ENCODE results near the gene FBXL17. TPM values are rescaled to one million over a fixed set of nuclear protein-coding genes. Genes with fewer than 3 reads are reported as not detected.
"Not testable (repeated sequence)": the region's sequence is repeated elsewhere in the genome, so short reads cannot be mapped to it uniquely, and the experiment has no call there.

The FBXL17 gene
- total RNA-seq, 1 donor from 2014 or later: 22.4 TPM

GRCh38 chr5:108280248-108280647 is 101.7 kb downstream of the FBXL17 start:
- no peak overlapping the region for H3K4me3 ChIP-seq (ENCODE audit: low read length in 3 of 3)
- peaks cover 0 to 15% (median 13%) of the 10 kb centered on the region in 3 donors for H3K4me1 ChIP-seq (ENCODE audit: control insufficient read depth in 3 of 3, insufficient read depth in 3 of 3, low read length in 3 of 3)
- H3K9ac ChIP-seq (ENCODE audit: low read depth in 1 of 3, low read length in 3 of 3): no peak overlapping the region
- H3K9me3 ChIP-seq (ENCODE audit: control insufficient read depth in 3 of 3, low read length in 3 of 3): no peaks in the 10 kb centered on the region
- H3K36me3 ChIP-seq (ENCODE audit: control insufficient read depth in 3 of 3, insufficient read depth in 3 of 3, low read length in 3 of 3): no peaks in the 10 kb centered on the region
- no peaks in the 10 kb centered on the region for H3K27me3 ChIP-seq (ENCODE audit: control insufficient read depth in 3 of 3, insufficient read depth in 3 of 3, low read length in 3 of 3)
- no peak overlapping the region for H3K27ac ChIP-seq (ENCODE audit: low read depth, low read length)

- Histone ChIP-seq H3K36me3 (ENCODE audit: control insufficient read depth in 3 of 3, insufficient read depth in 3 of 3, low read length in 3 of 3) (no peaks in the 10 kb centered on the region), H3K9ac (ENCODE audit: low read depth in 1 of 3, low read length in 3 of 3) (no peak overlapping the region), H3K9me3 (ENCODE audit: control insufficient read depth in 3 of 3, low read length in 3 of 3) (no peaks in the 10 kb centered on the region), H3K27ac (ENCODE audit: low read depth, low read length) (no peak overlapping the region), H3K4me1 (ENCODE audit: control insufficient read depth in 3 of 3, insufficient read depth in 3 of 3, low read length in 3 of 3) (peaks cover 0 to 15% (median 13%) of the 10 kb centered on the region in 3 donors), H3K4me3 (ENCODE audit: low read length in 3 of 3) (no peak overlapping the region), H3K27me3 (ENCODE audit: control insufficient read depth in 3 of 3, insufficient read depth in 3 of 3, low read length in 3 of 3) (no peaks in the 10 kb centered on the region)
Measured at GRCh38 chr5:108278285-108279240, 103.3 kb downstream of the FBXL17 start.

DNA sequence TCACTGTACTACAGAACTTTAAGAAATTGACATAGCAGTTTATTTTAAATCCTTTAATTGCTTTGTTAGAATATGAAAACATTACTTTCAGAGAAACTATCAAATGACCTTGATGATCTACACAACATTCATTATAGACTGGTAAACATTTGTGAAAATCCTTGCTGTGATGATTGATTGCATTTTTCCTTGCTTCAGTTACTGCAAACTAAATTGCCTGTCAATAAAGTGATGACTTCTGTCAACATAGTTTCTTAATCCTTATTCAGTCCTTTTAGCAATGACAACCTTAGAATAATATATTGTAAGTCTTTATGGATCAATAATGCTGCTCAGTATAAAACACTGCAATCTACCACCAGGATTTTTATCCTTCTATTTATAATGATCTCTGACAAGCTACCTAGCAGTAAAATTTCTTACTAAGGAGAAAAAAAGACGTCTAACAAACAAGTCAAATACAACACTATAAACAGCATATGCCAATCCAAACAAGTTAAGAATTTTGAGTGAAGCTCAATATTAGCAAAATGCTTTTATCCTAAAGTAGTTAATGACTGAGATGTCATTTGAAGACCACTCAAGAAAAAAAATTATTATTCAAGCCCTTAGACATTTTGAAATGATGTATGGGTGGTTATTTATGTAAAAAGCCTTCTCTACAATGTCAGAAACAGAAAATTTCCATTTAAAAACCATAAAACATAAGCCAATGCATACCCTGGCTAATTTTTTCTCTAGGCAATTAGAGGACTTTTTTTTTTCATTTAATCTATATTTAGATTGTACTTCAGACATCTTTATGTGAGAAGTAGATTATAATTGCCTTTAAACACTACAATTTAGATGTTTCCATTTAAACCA is 105.5 kb downstream of the FBXL17 start:
- no peaks in the 10 kb centered on the region for H3K27me3 ChIP-seq (ENCODE audit: control insufficient read depth in 3 of 3, insufficient read depth in 3 of 3, low read length in 3 of 3)
- H3K36me3 ChIP-seq (ENCODE audit: control insufficient read depth in 3 of 3, insufficient read depth in 3 of 3, low read length in 3 of 3): no peaks in the 10 kb centered on the region
- no peaks in the 10 kb centered on the region for H3K9me3 ChIP-seq (ENCODE audit: control insufficient read depth in 3 of 3, low read length in 3 of 3)
- H3K4me3 ChIP-seq (ENCODE audit: low read length in 3 of 3): no peak overlapping the region
- no peak overlapping the region for H3K9ac ChIP-seq (ENCODE audit: low read depth in 1 of 3, low read length in 3 of 3)
- peaks cover 0 to 15% (median 13%) of the 10 kb centered on the region in 3 donors for H3K4me1 ChIP-seq (ENCODE audit: control insufficient read depth in 3 of 3, insufficient read depth in 3 of 3, low read length in 3 of 3)
- H3K27ac ChIP-seq (ENCODE audit: low read depth, low read length): no peak overlapping the region

- H3K27me3 ChIP-seq (ENCODE audit: control insufficient read depth in 3 of 3, insufficient read depth in 3 of 3, low read length in 3 of 3); H3K27ac ChIP-seq (ENCODE audit: low read depth, low read length); H3K9me3 ChIP-seq (ENCODE audit: control insufficient read depth in 3 of 3, low read length in 3 of 3); H3K36me3 ChIP-seq (ENCODE audit: control insufficient read depth in 3 of 3, insufficient read depth in 3 of 3, low read length in 3 of 3); H3K9ac ChIP-seq (ENCODE audit: low read depth in 1 of 3, low read length in 3 of 3); H3K4me3 ChIP-seq (ENCODE audit: low read length in 3 of 3): not testable (repeated sequence)
- H3K4me1 ChIP-seq (ENCODE audit: control insufficient read depth in 3 of 3, insufficient read depth in 3 of 3, low read length in 3 of 3): peaks cover 0 to 12% (median 12%) of the 10 kb centered on the region in 3 donors
Measured at GRCh38 chr5:108274080-108274479, 107.8 kb downstream of the FBXL17 start.

GRCh38 chr5:108271127-108271526 is 110.8 kb downstream of the FBXL17 start:
- Histone ChIP-seq H3K27ac (ENCODE audit: low read depth, low read length) (no peak overlapping the region), H3K27me3 (ENCODE audit: control insufficient read depth in 3 of 3, insufficient read depth in 3 of 3, low read length in 3 of 3) (no peaks in the 10 kb centered on the region), H3K4me1 (ENCODE audit: control insufficient read depth in 3 of 3, insufficient read depth in 3 of 3, low read length in 3 of 3) (peaks cover 0 to 5% (median 0%) of the 10 kb centered on the region in 3 donors), H3K4me3 (ENCODE audit: low read length in 3 of 3) (no peak overlapping the region), H3K36me3 (ENCODE audit: control insufficient read depth in 3 of 3, insufficient read depth in 3 of 3, low read length in 3 of 3) (no peaks in the 10 kb centered on the region), H3K9me3 (ENCODE audit: control insufficient read depth in 3 of 3, low read length in 3 of 3) (no peaks in the 10 kb centered on the region), H3K9ac (ENCODE audit: low read depth in 1 of 3, low read length in 3 of 3) (no peak overlapping the region)

DNA sequence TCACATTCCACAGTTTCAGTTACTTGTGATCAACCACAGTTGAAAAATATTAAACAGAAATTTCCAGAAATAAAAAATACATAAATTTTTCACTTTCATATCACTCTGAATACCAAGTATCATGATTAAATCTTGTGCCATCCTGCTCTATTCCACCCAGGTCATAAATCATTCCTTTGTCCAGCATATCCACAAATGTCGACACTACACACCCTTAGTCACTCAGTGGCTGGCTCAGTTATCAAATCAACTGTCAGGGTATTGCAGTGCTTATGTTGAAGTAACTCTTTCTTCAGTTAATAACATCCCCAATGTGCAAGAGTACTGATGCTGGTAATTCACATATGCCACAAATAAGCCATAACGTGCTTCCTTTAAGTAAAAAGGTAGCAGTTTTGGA is 115.7 kb downstream of the FBXL17 start:
- peaks cover 0 to 5% (median 0%) of the 10 kb centered on the region in 3 donors for H3K4me1 ChIP-seq (ENCODE audit: control insufficient read depth in 3 of 3, insufficient read depth in 3 of 3, low read length in 3 of 3)
- no peaks in the 10 kb centered on the region for H3K36me3 ChIP-seq (ENCODE audit: control insufficient read depth in 3 of 3, insufficient read depth in 3 of 3, low read length in 3 of 3)
- H3K9me3 ChIP-seq (ENCODE audit: control insufficient read depth in 3 of 3, low read length in 3 of 3): no peaks in the 10 kb centered on the region
- no peak overlapping the region for H3K9ac ChIP-seq (ENCODE audit: low read depth in 1 of 3, low read length in 3 of 3)
- H3K27me3 ChIP-seq (ENCODE audit: control insufficient read depth in 3 of 3, insufficient read depth in 3 of 3, low read length in 3 of 3): no peaks in the 10 kb centered on the region
- no peak overlapping the region for H3K27ac ChIP-seq (ENCODE audit: low read depth, low read length)
- H3K4me3 ChIP-seq (ENCODE audit: low read length in 3 of 3): no peak overlapping the region

- Histone ChIP-seq H3K27me3 (ENCODE audit: control insufficient read depth in 3 of 3, insufficient read depth in 3 of 3, low read length in 3 of 3) (no peaks in the 10 kb centered on the region), H3K9ac (ENCODE audit: low read depth in 1 of 3, low read length in 3 of 3) (no peak overlapping the region), H3K4me3 (ENCODE audit: low read length in 3 of 3) (no peak overlapping the region), H3K27ac (ENCODE audit: low read depth, low read length) (no peak overlapping the region), H3K36me3 (ENCODE audit: control insufficient read depth in 3 of 3, insufficient read depth in 3 of 3, low read length in 3 of 3) (no peaks in the 10 kb centered on the region), H3K4me1 (ENCODE audit: control insufficient read depth in 3 of 3, insufficient read depth in 3 of 3, low read length in 3 of 3) (peaks cover 0 to 5% (median 0%) of the 10 kb centered on the region in 3 donors), H3K9me3 (ENCODE audit: control insufficient read depth in 3 of 3, low read length in 3 of 3) (no peaks in the 10 kb centered on the region)
Measured at GRCh38 chr5:108264533-108264932, 117.4 kb downstream of the FBXL17 start.

- H3K9ac ChIP-seq (ENCODE audit: low read depth in 1 of 3, low read length in 3 of 3): no peak overlapping the region
- no peaks in the 10 kb centered on the region for H3K27me3 ChIP-seq (ENCODE audit: control insufficient read depth in 3 of 3, insufficient read depth in 3 of 3, low read length in 3 of 3)
- no peak overlapping the region for H3K27ac ChIP-seq (ENCODE audit: low read depth, low read length)
- no peak overlapping the region for H3K4me3 ChIP-seq (ENCODE audit: low read length in 3 of 3)
- H3K4me1 ChIP-seq (ENCODE audit: control insufficient read depth in 3 of 3, insufficient read depth in 3 of 3, low read length in 3 of 3): peaks cover 0 to 5% (median 0%) of the 10 kb centered on the region in 3 donors
- no peaks in the 10 kb centered on the region for H3K36me3 ChIP-seq (ENCODE audit: control insufficient read depth in 3 of 3, insufficient read depth in 3 of 3, low read length in 3 of 3)
- no peaks in the 10 kb centered on the region for H3K9me3 ChIP-seq (ENCODE audit: control insufficient read depth in 3 of 3, low read length in 3 of 3)
Measured at GRCh38 chr5:108263338-108263737, 118.6 kb downstream of the FBXL17 start.

GRCh38 chr5:108260858-108261170 is 121.1 kb downstream of the FBXL17 start:
- Histone ChIP-seq H3K4me1 (ENCODE audit: control insufficient read depth in 3 of 3, insufficient read depth in 3 of 3, low read length in 3 of 3) (peaks cover 0 to 3% (median 2%) of the 10 kb centered on the region in 3 donors), H3K27ac (ENCODE audit: low read depth, low read length) (no peak overlapping the region), H3K4me3 (ENCODE audit: low read length in 3 of 3) (no peak overlapping the region), H3K36me3 (ENCODE audit: control insufficient read depth in 3 of 3, insufficient read depth in 3 of 3, low read length in 3 of 3) (no peaks in the 10 kb centered on the region), H3K9me3 (ENCODE audit: control insufficient read depth in 3 of 3, low read length in 3 of 3) (no peaks in the 10 kb centered on the region), H3K27me3 (ENCODE audit: control insufficient read depth in 3 of 3, insufficient read depth in 3 of 3, low read length in 3 of 3) (no peaks in the 10 kb centered on the region), H3K9ac (ENCODE audit: low read depth in 1 of 3, low read length in 3 of 3) (no peak overlapping the region)
